Adrenal gland (tissue), 5 donors: ENCODE measurements around the gene MAPK11.

Source experiments
- CTCF ChIP-seq, 6 experiments: fragments of 450-650 bp in 4 of 6; fragments of 200-600 bp in 2 of 6; sonication (generic) in 1 of 6; IDR thresholded peaks; 1 replicate in 5 of 6; 2 replicates in 1 of 6; pipeline versions ENCODE4 v1.5.1 to v1.8.0; 2016 to 2021; ENCODE audit warnings: antibody characterized with exemption in 6 of 6, mild to moderate bottlenecking in 2 of 6, moderate library complexity in 1 of 6
- POLR2A ChIP-seq, 2 donors: fragments of 450-650 bp; IDR thresholded peaks; one replicate each; pipeline ENCODE4 v1.6.1; 2017; ENCODE audit warnings: antibody characterized with exemption in 2 of 2, mild to moderate bottlenecking in 2 of 2, moderate library complexity in 1 of 2
- donor health status: DM: no; HTN: no; CAD: no.

DNA sequence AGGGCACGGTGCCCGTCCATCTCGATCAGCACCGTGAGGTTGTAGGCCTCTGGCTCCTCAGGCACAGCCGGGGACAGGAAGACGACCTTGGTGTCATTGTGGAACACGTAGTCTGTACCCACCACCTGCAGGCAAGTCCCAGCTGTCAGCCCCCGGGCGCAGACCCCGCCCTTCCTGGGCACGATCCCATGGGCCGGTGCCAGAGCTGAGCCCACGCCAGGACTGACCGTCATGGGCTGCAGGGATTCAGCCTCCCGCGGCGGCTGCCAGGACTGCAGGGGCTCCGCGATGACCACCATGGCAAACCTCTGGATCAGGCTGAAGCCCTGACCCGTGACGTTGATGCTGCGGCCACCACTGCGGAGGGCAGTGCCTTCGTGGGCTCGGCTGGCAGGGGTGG is 11.8 kb upstream of the MAPK11 start:
- TF ChIP-seq CTCF (IDR thresholded peaks at IDR 0.05) (peak in 4 of 6 experiments; percentile 39 to 59 (median 48)), POLR2A (IDR thresholded peaks at IDR 0.05) (no peak)
